ENCODE data around the gene MFNG. TPM values are rescaled to one million over a fixed set of nuclear protein-coding genes. Genes with fewer than 3 reads are reported as not detected.
A peak's percentile ranks its signal among the peaks of the same experiment; 100 is the strongest.

Gene MFNG
- total RNA-seq, 1 experiment from 2014 or later = 3.3 TPM

GRCh38 chr22:37501610-37502341 is 15.6 kb upstream of the MFNG start:
- Histone ChIP-seq H4K5ac (ENCODE audit: insufficient read length, low read depth, low read length) (no peak overlapping the region), H2BK5ac (ENCODE audit: insufficient read length, low read length) (no peak overlapping the region), H3K27ac (ENCODE audit: insufficient read length, low read depth, low read length) (no peak overlapping the region), H3K9me3 (ENCODE audit: control insufficient read depth, low read depth, low read length) (no peaks in the 10 kb centered on the region), H3K23ac (ENCODE audit: insufficient read length, low read depth, low read length) (no peak overlapping the region), H2BK15ac (ENCODE audit: low read depth, low read length) (no peak overlapping the region), H3K56ac (ENCODE audit: insufficient read length, low read depth, low read length) (no peak overlapping the region), H3T11ph (ENCODE audit: low read length) (no peak overlapping the region), H4K91ac (ENCODE audit: insufficient read length, low read depth, low read length) (no peak overlapping the region), H2AK5ac (ENCODE audit: insufficient read length, low read length) (no peak overlapping the region), H3K79me2 (ENCODE audit: insufficient read depth, low read length) (no peaks in the 10 kb centered on the region), H4K20me1 (ENCODE audit: control insufficient read depth, insufficient read depth, insufficient read length) (no peaks in the 10 kb centered on the region), H3K27me3 (ENCODE audit: insufficient read depth, low read length) (no peaks in the 10 kb centered on the region), H3K4me2 (ENCODE audit: insufficient read depth, insufficient read length, low read length) (no peak overlapping the region), H2BK120ac (ENCODE audit: low read depth, low read length, poor library complexity, severe bottlenecking) (no peak overlapping the region), H2BK12ac (ENCODE audit: insufficient read length, low read depth, low read length) (no peak overlapping the region), H2BK20ac (ENCODE audit: low read depth, low read length, poor library complexity, severe bottlenecking) (no peak overlapping the region), H3K18ac (ENCODE audit: insufficient read length, low read depth, low read length) (no peak overlapping the region), H3K23me2 (ENCODE audit: insufficient read length, low read depth, low read length, poor library complexity, severe bottlenecking) (no peaks in the 10 kb centered on the region), H3K4me1 (ENCODE audit: insufficient read depth, low read length) (no peaks in the 10 kb centered on the region; the same call in 1 of the 2 replicates), H3K9ac (ENCODE audit: extremely low read depth, insufficient read length, low read length) (no peak overlapping the region), H3K4ac (ENCODE audit: low read depth, low read length) (no peak overlapping the region), H3K14ac (ENCODE audit: insufficient read depth, low read length) (no peak overlapping the region), H4K8ac (replicated peaks; ENCODE audit: insufficient read length, low read depth, low read length) (no peak overlapping the region), H3K79me1 (ENCODE audit: insufficient read depth, low read depth, low read length, poor library complexity, severe bottlenecking) (no peaks in the 10 kb centered on the region), H2AFZ (ENCODE audit: low read length) (no peak overlapping the region)
- Mint-ChIP-seq H3K36me3 (ENCODE audit: insufficient read depth in 1 of 3, low read depth in 3 of 3) (peaks cover 0 to 21% (median 8%) of the 10 kb centered on the region in 3 experiments; a peak in 3 of 7 replicates), H3K27ac (peak overlapping the region in 2 of 3 experiments; percentile 1 to 65; a peak in 3 of 7 replicates), H3K4me1 (peaks cover 20 to 41% of the 10 kb centered on the region in 2 experiments), H3K4me3 (peak overlapping the region in 1 of 2 experiments; percentile 64; a peak in 2 of 5 replicates), H3K9me3 (no peaks in the 10 kb centered on the region), H3K27me3 (ENCODE audit: low read depth) (peaks cover 2% of the 10 kb centered on the region; the same call in 1 of the 2 replicates)
- no CpG with 5 or more reads among the region's 14 CpGs for WGBS (ENCODE audit: extremely low coverage, insufficient read length, low lambda C conversion rate)
- TF ChIP-seq CTCF (conservative IDR thresholded peaks at IDR 0.05) = no peak
- DNase-seq = no peak

Data from H9 (cell line).